PFSK-1 (cell line): Measurements from ENCODE around the gene CER1.

Experiments used
- FOXP2 ChIP-seq: optimal IDR thresholded peaks from 2 replicates; pipeline ENCODE3; 2011; ENCODE audit warnings: borderline replicate concordance, control low read depth, inconsistent platforms; ENCODE audit not compliant: insufficient read depth; ENCODE audit errors: extremely low read length, extremely low read depth
- POLR2AphosphoS5 ChIP-seq: IDR thresholded peaks from 2 replicates; pipeline ENCODE4 v1.6.1; 2012; ENCODE audit warnings: low read depth, mild to moderate bottlenecking, control low read depth, low read length, moderate library complexity
- SIN3A ChIP-seq: IDR thresholded peaks from 2 replicates; pipeline ENCODE4 v1.6.1; 2012; ENCODE audit warnings: mild to moderate bottlenecking, low read length, moderate library complexity, borderline replicate concordance; ENCODE audit not compliant: insufficient read depth
- TAF1 ChIP-seq: IDR thresholded peaks from 2 replicates; pipeline ENCODE4 v1.6.1; 2012; ENCODE audit warnings: low read length, control low read depth, borderline replicate concordance; ENCODE audit not compliant: insufficient read depth
- TF ChIP-seq, protein P1 (sequence below), 2 experiments: IDR thresholded peaks; 2 replicates each; pipeline versions ENCODE4 v1.6.1 to v1.8.0; 2011 to 2012; ENCODE audit warnings: low read depth in 2 of 2, low read length in 2 of 2, control low read depth in 1 of 2, inconsistent platforms in 1 of 2, mild to moderate bottlenecking in 1 of 2, moderate library complexity in 1 of 2; ENCODE audit not compliant: insufficient read depth in 1 of 2

DNA sequence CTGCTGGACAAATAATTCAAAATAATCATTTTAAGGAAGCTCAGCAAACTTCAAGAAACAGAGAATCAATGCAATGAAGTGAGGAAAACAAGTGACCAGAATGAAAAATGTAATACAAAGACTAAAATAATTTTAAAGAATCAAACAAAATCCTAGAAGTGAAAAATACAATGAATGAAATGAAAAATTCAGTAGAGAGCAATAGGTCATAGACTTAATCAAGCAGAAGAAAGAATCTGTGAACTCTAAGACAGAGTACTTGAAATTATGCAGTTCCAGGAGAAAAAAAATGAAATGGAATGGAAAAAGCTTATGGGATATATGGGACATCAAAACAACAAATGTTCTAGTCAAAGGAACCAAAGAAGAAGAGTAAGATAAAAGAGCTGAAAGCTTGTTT, 17.5 kb downstream of the CER1 start:
- TF ChIP-seq, protein P1, sequence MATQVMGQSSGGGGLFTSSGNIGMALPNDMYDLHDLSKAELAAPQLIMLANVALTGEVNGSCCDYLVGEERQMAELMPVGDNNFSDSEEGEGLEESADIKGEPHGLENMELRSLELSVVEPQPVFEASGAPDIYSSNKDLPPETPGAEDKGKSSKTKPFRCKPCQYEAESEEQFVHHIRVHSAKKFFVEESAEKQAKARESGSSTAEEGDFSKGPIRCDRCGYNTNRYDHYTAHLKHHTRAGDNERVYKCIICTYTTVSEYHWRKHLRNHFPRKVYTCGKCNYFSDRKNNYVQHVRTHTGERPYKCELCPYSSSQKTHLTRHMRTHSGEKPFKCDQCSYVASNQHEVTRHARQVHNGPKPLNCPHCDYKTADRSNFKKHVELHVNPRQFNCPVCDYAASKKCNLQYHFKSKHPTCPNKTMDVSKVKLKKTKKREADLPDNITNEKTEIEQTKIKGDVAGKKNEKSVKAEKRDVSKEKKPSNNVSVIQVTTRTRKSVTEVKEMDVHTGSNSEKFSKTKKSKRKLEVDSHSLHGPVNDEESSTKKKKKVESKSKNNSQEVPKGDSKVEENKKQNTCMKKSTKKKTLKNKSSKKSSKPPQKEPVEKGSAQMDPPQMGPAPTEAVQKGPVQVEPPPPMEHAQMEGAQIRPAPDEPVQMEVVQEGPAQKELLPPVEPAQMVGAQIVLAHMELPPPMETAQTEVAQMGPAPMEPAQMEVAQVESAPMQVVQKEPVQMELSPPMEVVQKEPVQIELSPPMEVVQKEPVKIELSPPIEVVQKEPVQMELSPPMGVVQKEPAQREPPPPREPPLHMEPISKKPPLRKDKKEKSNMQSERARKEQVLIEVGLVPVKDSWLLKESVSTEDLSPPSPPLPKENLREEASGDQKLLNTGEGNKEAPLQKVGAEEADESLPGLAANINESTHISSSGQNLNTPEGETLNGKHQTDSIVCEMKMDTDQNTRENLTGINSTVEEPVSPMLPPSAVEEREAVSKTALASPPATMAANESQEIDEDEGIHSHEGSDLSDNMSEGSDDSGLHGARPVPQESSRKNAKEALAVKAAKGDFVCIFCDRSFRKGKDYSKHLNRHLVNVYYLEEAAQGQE (IDR thresholded peaks at IDR 0.05; ENCODE audit: insufficient read depth in 1 of 2, low read depth in 2 of 2, low read length in 2 of 2) = no peak
- TF ChIP-seq POLR2AphosphoS5 = no peak
- no peak for TF ChIP-seq SIN3A
- TF ChIP-seq TAF1 = no peak
- TF ChIP-seq FOXP2 = no peak
